OCI-LY7 (cell line): Measurements from ENCODE around the gene PLSCR1. TPM values are rescaled to one million over a fixed set of nuclear protein-coding genes. Genes with fewer than 3 reads are reported as not detected.

Experiments used
- BruUV-seq: library from RNA; stranded (reverse); fragments of 400-500 nt; replicated peaks from 2 replicates; lab custom pipeline; 2021; lab: Mats Ljungman, UMichigan
- CTCF ChIA-PET: fragments of 300-600 bp; sonication (Branson Sonifier 250); formaldehyde crosslinking; loops from one replicate; lab custom pipeline; 2022; ENCODE audit warnings: antibody characterized with exemption; ENCODE audit not compliant: unreplicated experiment; lab: Charles Lee
- POLR2A ChIA-PET: fragments of 300-600 bp; sonication (Branson Sonifier 250); formaldehyde crosslinking; loops from one replicate; lab custom pipeline; 2022; ENCODE audit warnings: antibody characterized with exemption; lab: Charles Lee
- DNase-seq: peaks from one replicate; pipeline ENCODE4 v3.0.0-alpha.2; 2015; ENCODE audit warnings: low spot score
- H2AFZ ChIP-seq: fragments of 200-600 bp; sonication (generic), shearing (Covaris generic); 2 replicates; pipeline ENCODE4 v1.6.1; 2014; ENCODE audit warnings: mild to moderate bottlenecking, antibody characterized with exemption, low read length, moderate library complexity
- H3K27ac ChIP-seq: fragments of 200-600 bp; sonication (generic); 2 replicates; pipeline ENCODE4 v1.5.1; 2014; ENCODE audit warnings: mixed run types, low read depth, mild to moderate bottlenecking, moderate library complexity, low read length, inconsistent platforms; ENCODE audit not compliant: poor library complexity, severe bottlenecking
- H3K36me3 ChIP-seq: fragments of 200-600 bp; sonication (generic); 2 replicates; pipeline ENCODE4 v1.6.1; 2014; ENCODE audit warnings: mild to moderate bottlenecking, antibody characterized with exemption, low read length, moderate library complexity, mixed read lengths; ENCODE audit not compliant: insufficient read depth
- H3K4me1 ChIP-seq: fragments of 200-600 bp; sonication (generic); 2 replicates; pipeline ENCODE4 v1.5.1; 2014; ENCODE audit warnings: mild to moderate bottlenecking, low read length; ENCODE audit not compliant: insufficient read depth, poor library complexity, severe bottlenecking
- H3K4me2 ChIP-seq: fragments of 200-600 bp; sonication (generic); 2 replicates; pipeline ENCODE4 v1.6.1; 2014; ENCODE audit warnings: mild to moderate bottlenecking, low read length
- H3K4me3 ChIP-seq: fragments of 200-600 bp; sonication (generic); 2 replicates; pipeline ENCODE4 v1.5.1; 2014; ENCODE audit warnings: mild to moderate bottlenecking, low read depth, low read length; ENCODE audit not compliant: poor library complexity, severe bottlenecking
- H3K79me2 ChIP-seq: fragments of 200-600 bp; sonication (generic); 2 replicates; pipeline ENCODE4 v1.6.1; 2016; ENCODE audit warnings: low read depth, mild to moderate bottlenecking, low read length, moderate library complexity, mixed read lengths; ENCODE audit not compliant: insufficient read depth
- H3K9me2 ChIP-seq: fragments of 200-600 bp; sonication (generic); 2 replicates; pipeline ENCODE4 v1.6.1; 2016; ENCODE audit warnings: mild to moderate bottlenecking, low read length, mixed read lengths; ENCODE audit not compliant: insufficient read depth
- H3K9me3 ChIP-seq: fragments of 200-600 bp; sonication (generic); 2 replicates; pipeline ENCODE4 v1.6.1; 2014; ENCODE audit warnings: mild to moderate bottlenecking, mixed run types, low read length, mixed read lengths
- H4K20me1 ChIP-seq: fragments of 200-600 bp; sonication (generic); 2 replicates; pipeline ENCODE4 v1.6.1; 2014; ENCODE audit warnings: mild to moderate bottlenecking, antibody characterized with exemption, low read length, moderate library complexity, mixed read lengths; ENCODE audit not compliant: insufficient read depth
- CTCF ChIP-seq: fragments of 200-600 bp; sonication (generic); conservative IDR thresholded peaks from 2 replicates; pipeline ENCODE4 v1.5.1; 2014; ENCODE audit warnings: mild to moderate bottlenecking, antibody characterized with exemption, low read length, moderate library complexity, mixed read lengths
- EZH2phosphoT487 ChIP-seq: fragments of 200-600 bp; sonication (generic); IDR thresholded peaks from 2 replicates; pipeline ENCODE4 v1.6.1; 2018; ENCODE audit warnings: low read depth, borderline replicate concordance, mild to moderate bottlenecking, mixed run types, antibody characterized with exemption, low read length, moderate library complexity, mixed read lengths
- intact Hi-C: fragments of 100-400 bp; cut with micrococcal nuclease; formaldehyde crosslinking; loops from one replicate; pipeline ENCODE4 v1.10.0; 2022; ENCODE audit not compliant: unreplicated experiment
- total RNA-seq, 2 experiments: library from RNA; depleted of rRNA in 1 of 2; stranded (reverse); fragments of >200 nt in 1 of 2; shearing (Covaris generic) in 1 of 2; gene quantifications; 2 replicates each; pipeline ENCODE4 v1.2.3, GENCODE V29; 2014 to 2022

Gene PLSCR1
- total RNA-seq, 2 experiments from 2014 or later = 1.8 to 13.4 TPM

GRCh38 chr3:146536681-146537080, 7.7 kb downstream of the PLSCR1 start:
- intact Hi-C loops = no loop called here
- H3K4me2 ChIP-seq = no peak overlapping the region
- H4K20me1 ChIP-seq = peaks cover under 1% of the 10 kb centered on the region; the same call in 1 of the 2 replicates
- no peaks in the 10 kb centered on the region for H3K9me2 ChIP-seq
- DNase-seq = no peak
- H3K79me2 ChIP-seq = no peaks in the 10 kb centered on the region
- no TSS peak for BruUV-seq
- POLR2A ChIA-PET = no interaction called here
- H3K9me3 ChIP-seq = no peaks in the 10 kb centered on the region
- H3K4me3 ChIP-seq = no peak overlapping the region
- TF ChIP-seq EZH2phosphoT487 (no peak), CTCF (no peak)
- CTCF ChIA-PET = no interaction called here
- H3K4me1 ChIP-seq = no peaks in the 10 kb centered on the region
- no peak overlapping the region for H2AFZ ChIP-seq
- no peaks in the 10 kb centered on the region for H3K36me3 ChIP-seq
- no peak overlapping the region for H3K27ac ChIP-seq

- Histone ChIP-seq H3K9me2 (no peaks in the 10 kb centered on the region), H3K79me2 (no peaks in the 10 kb centered on the region), H3K4me1 (no peaks in the 10 kb centered on the region), H3K36me3 (no peaks in the 10 kb centered on the region), H2AFZ (no peak overlapping the region), H3K9me3 (no peaks in the 10 kb centered on the region), H3K4me2 (no peak overlapping the region), H4K20me1 (no peaks in the 10 kb centered on the region), H3K27ac (no peak overlapping the region), H3K4me3 (no peak overlapping the region)
- DNase-seq = no peak
- ChIA-PET CTCF (no interaction called here), POLR2A (interaction anchor here (1.9 to 2.1 kb wide), 2 partner anchors 12 to 14 kb away, joined by 4 to 8 read pairs; partner anchors contain the start of gene PLSCR1)
- no TSS peak for BruUV-seq
- intact Hi-C loops = no loop called here
- TF ChIP-seq EZH2phosphoT487 = no peak
- no peak for TF ChIP-seq CTCF
Measured at GRCh38 chr3:146532406-146532805, 12.0 kb downstream of the PLSCR1 start.

GRCh38 chr3:146530609-146531008, 13.8 kb downstream of the PLSCR1 start:
- Histone ChIP-seq H3K36me3 (no peaks in the 10 kb centered on the region), H3K9me3 (no peaks in the 10 kb centered on the region), H2AFZ (no peak overlapping the region), H3K4me1 (no peaks in the 10 kb centered on the region), H3K79me2 (no peaks in the 10 kb centered on the region), H3K27ac (no peak overlapping the region), H3K4me2 (no peak overlapping the region), H3K9me2 (no peaks in the 10 kb centered on the region), H3K4me3 (no peak overlapping the region), H4K20me1 (no peaks in the 10 kb centered on the region)
- BruUV-seq = no TSS peak
- TF ChIP-seq CTCF (no peak), EZH2phosphoT487 (no peak)
- ChIA-PET POLR2A (interaction anchor here (0.8 to 1.0 kb wide), 2 partner anchors 13 to 15 kb away, joined by 3 to 4 read pairs; no protein-coding TSS in a partner anchor), CTCF (no interaction called here)
- no peak for DNase-seq
- intact Hi-C loops = no loop called here
